ENCODE measurements around the gene SMC6.

Gene SMC6

DNA sequence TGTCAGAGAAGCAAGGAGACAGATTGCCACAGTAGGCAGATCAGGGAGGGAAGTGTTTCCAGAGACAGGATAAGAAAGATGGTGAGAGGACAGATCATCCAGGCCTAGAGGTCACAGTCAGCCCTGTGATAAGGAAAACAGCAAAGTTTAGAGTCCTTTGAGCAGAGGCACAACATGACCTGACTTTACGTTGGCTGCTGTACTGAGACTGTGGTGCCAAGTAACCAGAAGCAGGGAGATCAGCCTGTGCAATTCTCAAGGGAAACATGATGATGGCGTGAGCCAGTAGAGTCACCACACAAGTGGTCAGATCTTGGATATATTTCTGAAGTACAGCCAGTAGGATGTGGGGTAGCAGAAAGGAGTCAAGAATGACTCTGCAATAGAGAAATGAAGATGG is 43.7 kb downstream of the SMC6 start:
- no peak for DNase-seq

DNA sequence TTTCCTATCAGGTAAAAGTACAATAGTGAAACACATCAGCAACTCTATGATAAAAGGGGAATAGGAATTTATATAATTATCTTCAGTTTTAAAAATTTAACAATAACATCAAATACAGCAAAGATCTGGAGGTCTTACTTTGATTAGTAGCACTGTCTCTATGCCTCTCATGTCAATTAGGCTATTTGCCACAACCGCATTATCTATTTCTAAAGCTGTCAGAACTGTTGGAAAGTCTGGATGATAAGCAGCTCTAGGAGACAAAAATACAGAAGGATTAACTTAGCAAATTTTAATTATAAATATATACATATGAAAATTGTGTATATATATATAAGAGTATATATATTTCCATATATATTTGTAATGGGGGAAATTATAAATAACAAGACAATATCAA is 45.1 kb downstream of the SMC6 start:
- DNase-seq = no peak

DNA sequence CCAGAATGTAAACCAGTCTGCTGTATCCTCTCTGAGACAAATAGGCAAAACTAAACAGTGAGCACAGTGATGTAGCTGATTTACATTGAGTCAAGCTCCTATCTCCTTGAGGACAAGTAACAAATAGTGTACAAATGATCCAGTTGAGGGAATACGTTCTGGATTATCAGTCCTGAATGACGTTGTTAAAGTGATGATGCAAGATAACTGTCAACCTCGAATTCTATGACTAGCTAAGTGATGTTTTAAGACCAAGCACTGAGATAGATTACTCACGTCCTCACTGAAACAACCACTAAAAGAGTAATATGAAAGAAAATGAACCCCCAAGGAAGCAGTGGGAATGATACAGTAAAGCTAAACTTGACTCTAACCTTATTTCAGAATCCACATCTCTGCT is 46.8 kb downstream of the SMC6 start:
- DNase-seq = no peak

GRCh38 chr2:17690776-17691175 is 62.8 kb downstream of the SMC6 start:
- no peak for DNase-seq

DNA sequence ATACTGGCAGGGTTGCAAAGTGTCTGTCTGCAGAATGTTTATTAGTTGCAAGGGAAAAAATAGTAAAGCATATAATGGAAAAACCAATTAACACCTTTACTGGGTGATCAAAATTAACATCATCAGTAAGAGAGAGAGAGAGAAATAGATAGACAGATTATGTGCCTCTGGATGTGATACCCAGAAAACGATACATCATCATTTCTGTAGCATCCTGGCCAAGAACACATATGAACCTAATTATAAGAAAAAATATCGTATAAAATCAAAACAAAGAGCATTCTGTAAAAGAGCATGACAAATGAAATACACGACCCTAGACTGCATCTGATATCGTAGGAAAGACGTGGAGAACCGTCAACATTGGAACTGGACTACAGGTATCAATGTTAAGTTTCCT is 64.6 kb downstream of the SMC6 start:
- no peak for DNase-seq

GRCh38 chr2:17688600-17688999 is 65.0 kb downstream of the SMC6 start:
- DNase-seq = no peak

GRCh38 chr2:17683981-17684380 is 69.6 kb downstream of the SMC6 start:
- no peak for DNase-seq

- no peak for DNase-seq
Observed at GRCh38 chr2:17682098-17682857, 71.3 kb downstream of the SMC6 start.

- no peak for DNase-seq
Observed at GRCh38 chr2:17680119-17680518, 73.5 kb downstream of the SMC6 start.

DNA sequence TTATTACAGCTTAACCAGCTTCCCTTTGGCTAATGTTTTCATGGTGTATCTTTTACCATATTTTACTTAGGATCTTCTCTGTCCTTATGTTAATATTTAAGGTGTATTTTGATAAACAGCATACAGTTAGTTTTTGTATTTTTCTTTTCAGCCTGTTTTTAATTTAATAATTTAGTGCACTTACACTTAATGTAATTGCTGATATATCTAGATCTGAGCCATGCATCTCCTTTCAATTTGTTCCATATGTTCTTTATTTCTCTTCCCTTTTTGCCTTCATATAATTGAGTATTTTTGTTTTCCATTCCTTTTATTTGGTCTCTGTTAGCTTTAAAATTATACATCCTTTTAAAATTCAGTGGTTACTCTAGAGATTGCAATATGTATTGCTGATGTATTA is 78.8 kb downstream of the SMC6 start:
- DNase-seq = no peak

GRCh38 chr2:17672583-17673317 is 80.9 kb downstream of the SMC6 start:
- no peak for DNase-seq

GRCh38 chr2:17667898-17668297 is 85.7 kb downstream of the SMC6 start:
- DNase-seq = no peak

DNA sequence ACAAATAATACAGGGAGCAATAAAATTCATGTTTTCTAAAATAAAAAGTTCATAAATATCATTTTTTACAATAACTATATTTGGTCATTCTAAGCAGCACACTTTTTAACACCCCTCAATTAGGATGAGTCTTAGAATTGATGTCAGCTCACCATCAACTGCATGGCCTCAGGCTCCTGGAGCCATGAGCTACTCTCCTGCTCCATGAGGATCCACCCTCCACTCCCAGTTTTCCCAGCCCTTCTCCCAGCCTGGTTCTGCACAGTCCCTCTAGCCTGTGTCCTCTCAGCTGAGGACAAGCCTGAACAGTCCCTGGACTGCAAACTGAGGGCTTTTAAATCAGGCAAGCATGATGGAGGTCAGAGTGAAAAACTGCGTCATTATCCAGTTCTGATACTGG is 89.1 kb downstream of the SMC6 start:
- DNase-seq = no peak

DNA sequence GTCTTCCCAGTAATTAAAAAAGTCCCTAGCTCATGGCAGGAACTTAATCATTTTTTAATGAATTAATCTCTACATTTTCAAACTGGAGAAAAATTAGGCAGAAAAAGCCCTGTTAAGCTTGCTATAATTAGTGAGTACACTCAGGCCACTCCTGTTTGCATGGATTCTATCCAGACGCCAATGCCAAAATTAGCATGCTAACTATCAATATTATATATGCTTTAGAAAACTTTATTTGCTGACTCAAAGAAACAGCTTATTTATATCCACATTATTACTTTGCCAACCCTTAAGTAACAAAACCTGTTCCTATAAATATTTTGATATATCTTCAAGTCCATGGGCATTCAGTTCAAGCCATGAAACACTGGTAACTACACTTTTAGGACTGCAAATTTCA is 90.9 kb downstream of the SMC6 start:
- DNase-seq = no peak

GRCh38 chr2:17661460-17661859 is 92.2 kb downstream of the SMC6 start:
- DNase-seq = no peak

DNA sequence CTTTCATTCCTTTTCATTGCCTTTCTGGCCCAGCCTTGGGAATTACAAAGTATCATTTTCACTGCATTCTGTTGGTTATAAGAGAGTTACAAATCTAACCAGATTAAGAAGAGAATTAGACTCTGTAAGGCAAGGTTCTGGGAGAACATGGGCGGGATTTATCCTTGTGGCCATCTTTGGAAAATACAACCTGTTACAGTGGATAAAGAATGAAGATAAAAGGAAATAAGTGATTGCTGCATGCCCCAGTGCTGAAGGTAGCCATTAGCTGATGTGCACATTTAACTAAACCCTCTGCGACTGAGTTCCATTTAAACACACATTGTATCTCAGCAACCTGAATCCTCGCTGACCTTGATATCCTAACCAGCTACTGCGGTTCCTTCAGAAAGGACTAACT is 93.4 kb downstream of the SMC6 start:
- DNase-seq = no peak

- DNase-seq = no peak
Observed at GRCh38 chr2:17658251-17658843, 95.3 kb downstream of the SMC6 start.

DNA sequence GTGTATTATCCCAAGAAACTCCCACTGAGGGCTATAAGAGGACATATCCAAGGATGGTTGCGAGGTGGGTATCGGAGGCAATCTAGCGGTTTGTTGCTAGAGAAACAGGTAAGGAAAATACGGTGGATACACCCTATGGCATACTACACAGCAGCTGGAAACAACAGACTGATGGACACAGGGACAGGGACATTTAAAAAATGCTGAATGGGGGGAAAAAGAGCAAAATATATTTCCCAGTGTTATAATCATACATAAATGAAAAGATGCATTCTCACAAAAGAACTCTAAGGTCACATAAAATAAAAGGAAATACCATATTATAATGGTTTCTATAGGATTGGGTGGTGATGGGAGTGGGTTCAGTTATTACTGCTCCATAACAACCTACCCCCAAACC is 95.9 kb downstream of the SMC6 start:
- DNase-seq = no peak

DNA sequence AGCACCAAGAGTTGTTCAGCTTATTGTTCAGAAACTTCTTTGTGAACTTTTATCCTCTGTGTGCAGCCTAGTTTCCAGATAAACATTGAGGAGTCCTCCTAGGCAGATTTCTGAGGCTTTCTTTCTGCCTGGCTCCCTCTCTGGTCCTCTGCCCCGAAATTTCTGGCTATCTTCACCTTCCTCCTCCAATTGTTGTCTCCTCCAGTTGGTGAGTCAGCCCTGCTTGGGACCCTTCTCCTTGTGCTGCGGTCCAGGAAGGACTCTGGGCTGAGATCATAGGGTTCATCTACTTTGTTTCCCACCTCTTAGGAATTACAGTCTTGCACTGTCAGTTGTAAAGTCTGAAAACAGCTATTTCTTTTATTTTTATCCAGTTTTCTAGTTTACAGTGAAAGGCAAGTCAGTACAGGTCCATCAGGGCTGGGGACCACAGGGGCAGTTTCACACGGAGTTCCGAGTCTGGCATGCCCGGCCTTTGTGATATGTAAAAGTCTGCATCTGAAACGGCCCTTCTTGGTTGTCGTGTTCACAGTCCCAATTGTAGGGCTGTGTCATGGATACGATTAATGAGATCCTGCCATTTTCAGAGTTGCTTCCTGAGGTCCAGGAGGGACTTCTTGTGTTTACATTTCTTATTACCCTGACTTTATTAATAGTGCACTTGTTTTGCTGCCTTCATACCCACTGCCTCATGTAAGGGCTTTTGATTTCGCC is 100.8 kb downstream of the SMC6 start:
- DNase-seq = no peak

DNA sequence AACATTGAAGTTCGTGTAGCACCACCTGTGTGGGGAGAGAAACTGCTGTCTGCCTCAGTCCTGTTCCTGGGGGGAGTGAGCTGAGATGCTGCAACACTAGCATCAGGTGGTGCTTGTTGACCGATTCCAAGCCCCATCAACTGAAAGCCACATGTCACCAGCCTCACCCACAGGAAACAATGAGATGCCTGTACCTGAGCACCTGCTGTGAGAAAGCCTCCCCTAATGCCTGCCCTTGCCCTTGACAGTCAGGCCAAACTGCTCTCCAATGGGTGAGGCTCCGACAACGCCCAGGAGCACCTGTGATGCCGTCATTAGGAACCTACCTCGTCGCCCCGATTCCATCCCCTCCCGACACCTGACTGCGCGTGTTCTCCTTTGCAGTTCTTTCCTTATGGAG is 104.6 kb downstream of the SMC6 start:
- DNase-seq = no peak

- no peak for DNase-seq
Observed at GRCh38 chr2:17648581-17648980, 105.0 kb downstream of the SMC6 start.

- DNase-seq = no peak
Observed at GRCh38 chr2:17646838-17647701, 106.5 kb downstream of the SMC6 start.
